ENCODE measurements around the gene NLRP13.

The NLRP13 gene

DNA sequence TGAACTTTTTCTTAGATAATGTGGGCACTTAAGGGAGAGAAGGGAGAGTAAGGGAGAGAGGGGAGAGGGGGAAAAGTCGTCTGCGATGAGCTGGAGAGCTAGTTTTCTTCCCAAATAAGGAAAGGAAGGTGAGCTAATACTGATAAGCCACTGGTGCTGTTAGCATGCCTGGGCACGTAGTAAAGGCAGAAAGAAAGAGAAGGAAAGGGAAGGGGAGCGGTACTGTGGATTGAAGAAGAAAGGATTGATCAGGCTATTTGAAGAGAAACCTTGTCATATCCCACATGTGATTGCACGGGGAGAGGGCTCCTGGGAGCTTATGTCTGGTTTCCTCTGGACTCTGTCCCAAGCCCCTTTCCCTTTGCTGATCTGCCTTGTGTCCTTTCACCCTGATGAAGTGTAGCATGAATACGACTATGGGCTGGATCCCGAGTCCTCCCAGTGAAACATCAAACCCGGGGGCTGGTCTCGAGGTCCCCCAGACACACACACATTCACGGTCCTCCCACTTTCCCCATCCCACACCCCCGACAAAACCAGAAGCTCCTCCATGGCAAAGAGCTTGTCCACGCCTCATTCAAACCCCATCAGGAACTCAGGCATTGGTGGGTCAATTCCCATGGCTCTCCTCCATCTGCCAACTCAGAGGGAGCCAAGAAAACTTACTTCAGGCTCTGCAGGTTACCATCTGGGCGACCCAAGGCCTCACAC is 30.6 kb downstream of the NLRP13 start:
- DNase-seq, result no peak

GRCh38 chr19:55898911-55899310 is 33.2 kb downstream of the NLRP13 start:
- DNase-seq, result no peak

DNA sequence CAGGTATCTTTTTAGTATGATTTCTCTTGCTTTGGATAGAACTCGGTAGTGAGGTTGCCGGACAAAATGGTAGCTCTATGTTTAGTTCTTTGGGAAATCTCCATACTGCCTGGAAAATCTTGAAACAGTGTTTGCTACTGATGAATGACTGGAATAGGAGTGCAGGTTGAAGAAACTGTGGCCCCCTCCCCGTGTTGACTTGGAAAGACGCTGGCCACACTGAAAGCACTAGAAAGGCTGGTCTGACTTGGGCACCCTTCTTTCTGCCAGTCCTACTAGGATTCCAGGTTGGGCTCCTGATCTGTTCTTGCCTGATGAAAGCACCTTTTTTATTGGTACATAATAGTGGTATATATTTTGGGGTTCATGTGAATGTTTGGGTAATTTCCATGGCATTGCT is 49.5 kb downstream of the NLRP13 start:
- no peak for DNase-seq

GRCh38 chr19:55877211-55877610 is 54.9 kb downstream of the NLRP13 start:
- DNase-seq, result no peak

GRCh38 chr19:55870736-55871135 is 61.4 kb downstream of the NLRP13 start:
- no peak for DNase-seq

DNA sequence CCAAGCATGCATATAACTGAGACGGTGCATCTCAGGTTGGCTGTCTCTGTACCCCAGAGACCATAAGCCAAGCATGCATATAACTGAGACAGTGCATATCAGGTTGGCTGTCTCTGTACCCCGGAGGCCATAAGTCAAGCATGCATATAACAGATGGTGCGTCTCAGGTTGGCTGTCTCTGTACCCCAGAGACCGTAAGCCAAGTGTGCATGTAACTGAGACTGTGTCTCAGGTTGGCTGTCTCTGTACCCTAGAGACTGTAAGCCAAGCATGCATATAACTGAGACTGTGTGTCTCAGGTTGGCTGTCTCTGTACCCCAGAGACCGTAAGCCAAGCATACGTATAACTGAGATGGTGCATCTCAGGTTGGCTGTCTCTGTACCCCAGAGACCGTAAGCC is 65.0 kb downstream of the NLRP13 start:
- no peak for DNase-seq

- DNase-seq, result no peak
Measured at GRCh38 chr19:55866521-55866920, 65.6 kb downstream of the NLRP13 start.

GRCh38 chr19:55858969-55859368 is 73.2 kb downstream of the NLRP13 start:
- no peak for DNase-seq

- no peak for DNase-seq
Measured at GRCh38 chr19:55858401-55858800, 73.7 kb downstream of the NLRP13 start.

- no peak for DNase-seq
Measured at GRCh38 chr19:55857974-55858373, 74.2 kb downstream of the NLRP13 start.

GRCh38 chr19:55857149-55857548 is 75.0 kb downstream of the NLRP13 start:
- DNase-seq, result no peak

GRCh38 chr19:55855160-55855559 is 77.0 kb downstream of the NLRP13 start:
- no peak for DNase-seq
